GM12873 (cell line): ENCODE measurements around the gene PHACTR1.

Experiments
- TF ChIP-seq, protein P1 (sequence below): IDR thresholded peaks from 2 replicates; pipeline ENCODE4 v1.5.1; 2012; ENCODE audit warnings: low read depth, mild to moderate bottlenecking, moderate library complexity, low read length, control low read depth; ENCODE audit not compliant: insufficient read depth; ENCODE audit errors: missing control alignments

PHACTR1 gene

DNA sequence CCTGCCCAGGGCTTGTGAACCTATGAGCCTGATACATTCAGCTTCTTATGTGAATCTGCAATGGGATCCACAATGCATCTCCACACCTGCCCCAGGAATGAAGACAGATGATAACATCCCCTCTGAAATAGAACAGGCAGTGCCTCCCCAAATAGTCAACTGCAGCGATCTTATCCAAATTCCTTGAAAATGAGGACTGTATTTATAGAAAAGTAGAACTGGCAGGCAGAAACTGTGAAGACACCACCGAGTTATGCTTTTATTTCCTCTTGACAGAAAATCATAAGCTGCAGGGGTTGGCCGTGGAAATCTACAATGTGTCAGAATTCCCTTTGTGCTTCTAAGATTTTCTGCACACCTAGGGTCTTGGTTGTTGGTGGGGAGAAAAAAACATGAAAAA is 341.5 kb downstream of the PHACTR1 start:
- TF ChIP-seq, protein P1, sequence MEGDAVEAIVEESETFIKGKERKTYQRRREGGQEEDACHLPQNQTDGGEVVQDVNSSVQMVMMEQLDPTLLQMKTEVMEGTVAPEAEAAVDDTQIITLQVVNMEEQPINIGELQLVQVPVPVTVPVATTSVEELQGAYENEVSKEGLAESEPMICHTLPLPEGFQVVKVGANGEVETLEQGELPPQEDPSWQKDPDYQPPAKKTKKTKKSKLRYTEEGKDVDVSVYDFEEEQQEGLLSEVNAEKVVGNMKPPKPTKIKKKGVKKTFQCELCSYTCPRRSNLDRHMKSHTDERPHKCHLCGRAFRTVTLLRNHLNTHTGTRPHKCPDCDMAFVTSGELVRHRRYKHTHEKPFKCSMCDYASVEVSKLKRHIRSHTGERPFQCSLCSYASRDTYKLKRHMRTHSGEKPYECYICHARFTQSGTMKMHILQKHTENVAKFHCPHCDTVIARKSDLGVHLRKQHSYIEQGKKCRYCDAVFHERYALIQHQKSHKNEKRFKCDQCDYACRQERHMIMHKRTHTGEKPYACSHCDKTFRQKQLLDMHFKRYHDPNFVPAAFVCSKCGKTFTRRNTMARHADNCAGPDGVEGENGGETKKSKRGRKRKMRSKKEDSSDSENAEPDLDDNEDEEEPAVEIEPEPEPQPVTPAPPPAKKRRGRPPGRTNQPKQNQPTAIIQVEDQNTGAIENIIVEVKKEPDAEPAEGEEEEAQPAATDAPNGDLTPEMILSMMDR, result no peak

DNA sequence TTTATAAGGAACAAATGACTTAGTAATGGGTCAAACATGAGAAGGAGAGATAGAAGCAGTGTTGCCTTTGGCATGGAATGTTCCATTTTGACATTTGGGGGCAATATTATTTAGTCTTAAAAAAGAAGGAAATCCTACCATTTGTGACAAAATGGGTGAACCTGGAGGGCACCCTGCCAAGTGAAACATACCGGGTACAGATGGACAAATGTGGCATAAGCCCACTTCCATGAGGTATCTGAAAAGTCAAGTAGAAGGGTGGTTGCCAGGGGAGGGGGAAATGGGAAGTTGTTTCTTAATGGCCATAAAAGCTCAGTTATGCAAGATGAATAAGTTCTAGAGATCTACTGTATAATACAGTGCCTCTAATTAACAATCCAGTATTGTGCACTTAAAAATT is 342.5 kb downstream of the PHACTR1 start:
- TF ChIP-seq, protein P1, result no peak

DNA sequence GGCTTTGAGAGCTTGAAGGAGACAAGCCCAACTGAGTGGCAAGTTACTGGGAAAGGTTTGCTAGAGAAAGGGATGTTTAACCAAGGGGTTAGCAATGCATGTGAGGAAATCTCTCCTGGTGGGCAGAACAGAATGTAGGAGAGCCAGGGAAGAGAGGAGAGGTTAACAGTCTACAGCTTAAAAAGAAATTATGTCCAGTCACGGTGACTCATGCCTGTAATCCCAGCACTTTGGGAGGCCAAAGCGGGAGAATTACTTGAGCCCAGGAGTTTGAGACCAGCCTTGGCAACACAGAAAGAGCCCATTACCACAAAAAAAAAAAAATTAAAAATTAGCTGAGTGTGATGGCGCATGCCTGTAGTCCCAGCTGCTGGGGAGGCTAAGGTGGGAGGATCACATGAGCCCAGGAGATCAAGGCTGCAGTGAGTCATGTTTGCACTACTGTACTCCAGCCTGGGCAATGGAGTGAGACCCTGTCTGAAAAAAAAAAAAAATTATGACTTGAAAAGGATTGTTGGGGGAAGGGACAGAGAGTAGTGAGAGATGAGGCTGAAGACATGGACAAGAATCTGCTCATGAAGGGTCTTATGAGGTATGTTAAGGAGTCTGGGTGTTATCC is 346.8 kb downstream of the PHACTR1 start:
- TF ChIP-seq, protein P1, result no peak

DNA sequence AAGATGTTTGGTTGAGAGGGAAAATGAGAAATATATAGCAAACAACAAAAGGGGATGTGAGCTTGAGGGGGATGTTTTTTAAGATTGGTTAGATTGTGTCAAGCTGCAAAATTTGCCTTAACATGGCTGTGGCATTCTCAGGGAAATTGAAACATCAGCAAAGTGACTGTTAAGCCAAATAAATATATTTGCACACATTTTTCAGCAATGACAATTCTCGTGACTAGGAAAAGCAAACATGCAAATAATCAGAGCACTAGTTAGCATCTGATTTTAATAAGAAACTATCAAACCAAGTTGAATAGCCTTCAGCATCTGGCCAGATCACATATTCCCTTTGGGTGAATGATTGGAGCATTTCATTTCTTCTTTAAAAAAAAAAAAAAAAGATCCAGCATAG is 349.0 kb downstream of the PHACTR1 start:
- TF ChIP-seq, protein P1, result no peak

DNA sequence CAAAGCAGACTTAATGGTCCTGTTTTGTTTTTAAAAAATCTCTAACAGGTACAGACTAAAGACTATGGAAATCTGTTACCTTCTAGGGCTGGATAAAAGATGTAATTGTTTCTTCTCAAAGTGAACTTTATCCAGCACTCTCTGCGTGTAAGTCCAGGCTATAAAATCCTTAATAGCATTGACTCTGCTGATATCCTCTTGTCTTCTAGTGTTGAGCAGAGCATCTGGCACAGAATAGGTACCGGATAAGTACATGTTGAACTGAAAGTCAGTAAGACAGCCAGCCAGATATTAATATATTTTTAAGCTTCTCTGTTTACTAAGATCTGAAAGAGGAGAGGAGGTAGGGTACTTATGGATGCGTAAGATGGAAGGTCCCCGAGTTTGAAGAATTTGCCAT is 349.5 kb downstream of the PHACTR1 start:
- TF ChIP-seq, protein P1, result no peak

DNA sequence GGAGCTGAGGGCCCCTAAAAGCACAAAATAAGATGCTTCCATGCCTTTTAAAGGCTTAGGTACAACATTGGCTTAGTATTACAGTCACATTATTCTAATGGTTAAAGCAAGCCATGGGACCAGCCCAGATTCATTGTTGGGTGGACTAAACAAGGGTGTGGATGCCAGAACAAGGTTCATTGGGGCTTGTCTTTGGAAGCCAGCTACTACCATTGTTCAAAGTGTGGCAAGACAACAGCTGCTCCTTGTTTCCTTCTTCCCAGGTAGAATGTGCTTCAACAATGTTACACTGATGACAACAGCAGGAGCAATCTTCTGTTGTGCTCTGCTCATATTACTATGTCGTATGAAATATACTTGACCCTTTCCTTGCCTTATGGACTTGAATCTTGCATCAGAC is 350.3 kb downstream of the PHACTR1 start:
- TF ChIP-seq, protein P1, result no peak

DNA sequence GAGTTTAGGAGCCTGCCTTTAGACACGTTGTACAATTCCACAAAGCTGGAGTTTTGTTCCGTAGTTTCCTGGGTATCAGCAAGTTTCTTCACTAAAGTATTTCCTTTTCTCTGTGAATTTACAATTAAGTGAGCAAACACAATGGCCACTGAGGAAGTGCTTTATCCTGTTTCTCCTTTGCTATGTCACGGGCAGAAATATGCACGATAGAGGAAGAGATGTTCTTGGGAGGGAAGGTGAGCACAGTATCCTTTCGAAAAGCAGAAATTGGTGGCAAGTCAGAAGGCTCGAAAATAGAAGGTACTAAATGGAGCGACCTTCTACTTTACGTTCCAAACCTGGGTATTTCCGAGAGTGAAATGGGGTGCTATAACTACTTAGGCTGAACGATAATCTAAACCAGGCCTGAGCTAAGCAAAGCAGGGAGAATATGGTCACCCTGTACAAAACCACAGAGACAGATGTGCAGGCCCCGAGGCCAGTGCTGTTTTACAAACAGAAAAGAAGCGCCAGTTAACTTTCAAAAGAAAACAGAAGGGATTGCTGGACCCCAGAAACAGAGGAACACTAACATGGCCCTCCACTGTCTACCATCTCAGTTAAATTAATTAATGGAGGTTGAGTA is 352.1 kb downstream of the PHACTR1 start:
- TF ChIP-seq, protein P1, result no peak
